ENCODE data around the gene DZANK1. TPM values are rescaled to one million over a fixed set of nuclear protein-coding genes. Genes with fewer than 3 reads are reported as not detected.

The DZANK1 gene
- total and polyA plus RNA-seq, 2 of the 8 experiments (the other 6 are each of a cell fraction or from before 2014, with no cell fraction given): 8.0 to 9.9 TPM

DNA sequence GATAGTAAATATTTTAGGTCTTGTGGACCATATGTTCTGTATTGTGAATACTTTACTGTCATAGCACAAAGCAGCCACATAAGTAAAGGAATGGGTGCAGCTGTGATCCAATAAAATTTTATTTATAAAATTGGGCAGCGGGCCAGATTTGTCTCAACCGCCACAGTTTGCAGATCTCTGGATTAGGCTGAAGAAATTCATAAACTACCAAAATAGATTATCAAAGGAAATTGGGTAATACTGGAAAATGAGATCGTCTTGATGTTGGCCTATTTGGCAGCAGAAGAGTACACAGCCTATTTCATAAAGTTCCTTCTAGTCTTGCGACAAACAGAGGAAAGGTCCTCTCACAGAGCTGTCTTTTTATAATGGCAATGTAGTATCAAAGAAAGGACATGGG is 69.8 kb downstream of the DZANK1 start:
- H3K23ac ChIP-seq (ENCODE audit: insufficient read length): no peak overlapping the region
- no peak overlapping the region for H4K8ac ChIP-seq (ENCODE audit: extremely low read depth, insufficient read depth, low read length)
- H2BK15ac ChIP-seq (ENCODE audit: low read length): no peak overlapping the region
- no peak overlapping the region for H3K4ac ChIP-seq (replicated peaks; ENCODE audit: insufficient read length, low read depth, low read length)
- no peak for TF ChIP-seq POLR2A (IDR thresholded peaks at IDR 0.05; ENCODE audit: control extremely low read depth in 1 of 2, low read depth in 2 of 2, low read length in 2 of 2)
- TF ChIP-seq KDM5A (IDR thresholded peaks at IDR 0.05; ENCODE audit: low read length): no peak
- TF ChIP-seq RFX5 (IDR thresholded peaks at IDR 0.05; ENCODE audit: borderline replicate concordance, low read depth, low read length): no peak
- no peak overlapping the region for H3K4me2 ChIP-seq (ENCODE audit: insufficient read depth in 1 of 2, low read depth in 2 of 2, low read length in 2 of 2)
- no peak overlapping the region for H4K5ac ChIP-seq (ENCODE audit: insufficient read length, low read depth, low read length)
- H2BK20ac ChIP-seq (ENCODE audit: low read length): no peak overlapping the region
- no peak overlapping the region for H2AFZ ChIP-seq (ENCODE audit: low read length)
- no peak for DNase-seq (ENCODE audit: low read depth in 1 of 2, low spot score in 2 of 2)
- H4K20me1 ChIP-seq (replicated peaks in 1 of 2; ENCODE audit: control insufficient read depth in 1 of 2, insufficient read depth in 2 of 2, low read length in 2 of 2): no peaks in the 10 kb centered on the region
- H3K9ac ChIP-seq (replicated peaks in 1 of 4; ENCODE audit: extremely low read depth in 1 of 4, low read depth in 3 of 4, low read length in 3 of 4): no peak overlapping the region
- no peak overlapping the region for H3K56ac ChIP-seq (replicated peaks; ENCODE audit: insufficient read length, low read depth, low read length)
- no peak overlapping the region for H3K27ac ChIP-seq (ENCODE audit: low read depth, low read length)
- no peaks in the 10 kb centered on the region for H3K79me1 ChIP-seq (ENCODE audit: low read depth, low read length)
- no peak overlapping the region for H3K18ac ChIP-seq (ENCODE audit: extremely low read depth, low read length)
- H3K9me3 ChIP-seq (ENCODE audit: insufficient read depth in 2 of 2, low read depth in 1 of 2, low read length in 1 of 2): no peaks in the 10 kb centered on the region
- WGBS, 2 experiments (ENCODE audit: extremely low coverage in 1 of 2, insufficient coverage in 1 of 2, insufficient read length in 1 of 2, insufficient replicate concordance in 2 of 2, low coverage in 1 of 2, low lambda C conversion rate in 2 of 2, missing lambda C conversion rate in 1 of 2): 95% methylated on average over 4 of the region's 4 CpGs; no CpG with 5 or more reads in 1 of the 2 experiments
- POLR2A ChIA-PET (ENCODE audit: partially characterized antibody): interaction anchor here (0.6 kb wide), 1 partner anchor 204 kb away, joined by 3 read pairs; no protein-coding TSS in a partner anchor
- no peak overlapping the region for H2BK5ac ChIP-seq (ENCODE audit: low read depth, low read length)
- H3K27me3 ChIP-seq (replicated peaks in 1 of 4; ENCODE audit: control insufficient read depth in 3 of 4, extremely low read depth in 1 of 4, insufficient read depth in 3 of 4, low read length in 3 of 4): no peaks in the 10 kb centered on the region
- no peak overlapping the region for H3K4me3 ChIP-seq (ENCODE audit: extremely low read depth in 1 of 4, insufficient read depth in 2 of 4, low read depth in 3 of 4, low read length in 4 of 4)
- no peak overlapping the region for H2AK5ac ChIP-seq (ENCODE audit: low read depth, low read length)
- CTCF ChIA-PET (ENCODE audit: partially characterized antibody): interaction anchor here (0.6 to 2.5 kb wide), 4 partner anchors 8 to 18 kb away, joined by 3 to 9 read pairs (median 5); no protein-coding TSS in a partner anchor
- H3K36me3 ChIP-seq (ENCODE audit: control insufficient read depth in 2 of 4, insufficient read depth in 4 of 4, low read length in 3 of 4): peaks cover 0 to 6% (median 2%) of the 10 kb centered on the region in 4 experiments; a peak in 3 of 8 replicates
- no peak for FAIRE-seq
- H2BK12ac ChIP-seq (ENCODE audit: low read depth, low read length): no peak overlapping the region
- no peak overlapping the region for H4K91ac ChIP-seq (replicated peaks; ENCODE audit: insufficient read length, low read length)
- H3K14ac ChIP-seq (ENCODE audit: insufficient read length): no peak overlapping the region
- no peaks in the 10 kb centered on the region for H3K79me2 ChIP-seq (ENCODE audit: control insufficient read depth in 1 of 2, insufficient read depth in 2 of 2, low read length in 2 of 2)
- no peak overlapping the region for H2BK120ac ChIP-seq (replicated peaks; ENCODE audit: low read depth, low read length)
- peaks cover 0 to 6% (median 4%) of the 10 kb centered on the region in 4 experiments; a peak in 3 of 7 replicates for H3K4me1 ChIP-seq (replicated peaks in 1 of 4; ENCODE audit: control insufficient read depth in 3 of 4, insufficient read depth in 4 of 4, low read length in 3 of 4)
- H3K23me2 ChIP-seq (ENCODE audit: low read depth, low read length): no peaks in the 10 kb centered on the region
